Effector CD4-positive, alpha-beta T cell (primary cell): ENCODE results near the gene DDX10.

Source experiments
- DNase-seq: peaks from one replicate; pipeline ENCODE4 v3.0.0-alpha.2; 2020

The DDX10 gene

DNA sequence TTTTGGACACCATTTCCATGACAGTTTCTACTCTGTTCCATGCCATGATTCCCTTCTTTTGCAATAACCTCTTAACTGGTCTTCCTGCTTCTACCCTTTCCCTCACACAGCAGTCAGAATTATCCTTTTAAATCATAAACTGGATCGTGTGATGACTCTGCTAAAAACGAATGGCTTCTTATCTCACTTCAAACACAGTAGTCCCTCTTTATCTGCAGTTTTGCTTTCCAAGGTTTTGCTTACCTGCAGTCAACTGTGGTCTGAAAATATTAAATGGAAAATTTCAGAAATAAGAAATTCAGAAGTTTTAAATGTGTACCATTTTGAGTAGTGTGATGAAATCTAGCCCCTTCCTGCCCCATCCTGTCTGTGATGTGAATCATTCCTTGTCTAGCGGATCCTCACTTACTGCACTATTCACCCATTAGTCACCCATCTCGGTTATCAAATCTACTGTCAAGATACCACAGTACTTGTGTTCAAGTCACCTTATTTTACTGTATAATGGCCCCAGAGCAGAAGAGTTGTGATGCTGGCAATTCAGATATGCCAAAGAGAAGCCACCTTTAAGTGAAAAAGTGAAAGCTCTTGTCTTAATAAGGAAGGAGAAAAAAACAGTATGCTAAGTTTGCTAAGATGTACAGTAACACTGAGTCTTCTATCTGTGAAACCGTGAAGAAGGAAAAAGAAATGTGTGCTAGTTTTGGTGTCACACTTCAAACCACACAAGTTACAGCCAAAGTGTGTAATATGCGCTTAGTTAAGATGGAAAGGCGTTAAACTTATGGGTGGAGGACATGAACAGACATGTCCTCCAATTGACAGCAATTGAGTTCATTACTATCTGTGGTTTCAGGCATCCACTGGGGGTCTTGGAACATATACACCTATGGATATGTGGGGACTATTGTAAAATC lies 283.0 kb downstream of the DDX10 start:
- no peak for DNase-seq

DNA sequence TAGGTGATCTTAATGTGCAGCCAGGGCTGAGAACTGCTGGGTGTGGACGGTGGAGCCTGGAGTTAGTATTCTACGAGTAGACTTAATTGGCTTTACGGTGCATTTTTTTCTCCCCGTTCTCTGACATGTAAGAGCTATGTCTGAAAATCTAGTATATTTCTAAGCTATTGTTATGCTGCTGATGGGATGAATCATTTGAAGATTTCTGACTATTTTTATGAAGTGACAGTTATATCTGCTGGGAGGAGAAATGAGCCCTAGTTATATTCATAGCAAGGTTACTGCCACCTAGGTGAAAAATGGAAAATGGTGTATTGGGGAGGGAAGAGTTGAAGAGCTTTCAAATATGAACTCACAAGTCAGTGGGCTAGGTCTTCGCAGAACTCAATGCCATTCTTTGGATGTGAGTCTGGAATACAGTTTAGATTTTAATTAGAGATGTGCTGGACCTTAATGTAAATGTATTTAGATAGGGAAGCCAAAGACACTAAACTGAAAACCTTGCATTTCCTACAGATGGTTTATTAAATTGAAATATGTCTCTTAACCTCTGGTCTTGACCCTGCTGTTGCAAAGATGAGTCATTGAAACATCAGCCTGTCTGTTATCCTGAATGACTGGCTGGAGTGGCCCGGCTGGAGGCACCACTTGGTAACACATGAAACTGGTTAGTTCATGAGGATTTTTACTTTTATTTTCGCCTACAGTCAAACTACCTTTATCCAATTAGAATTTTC lies 293.7 kb downstream of the DDX10 start:
- DNase-seq = no peak

DNA sequence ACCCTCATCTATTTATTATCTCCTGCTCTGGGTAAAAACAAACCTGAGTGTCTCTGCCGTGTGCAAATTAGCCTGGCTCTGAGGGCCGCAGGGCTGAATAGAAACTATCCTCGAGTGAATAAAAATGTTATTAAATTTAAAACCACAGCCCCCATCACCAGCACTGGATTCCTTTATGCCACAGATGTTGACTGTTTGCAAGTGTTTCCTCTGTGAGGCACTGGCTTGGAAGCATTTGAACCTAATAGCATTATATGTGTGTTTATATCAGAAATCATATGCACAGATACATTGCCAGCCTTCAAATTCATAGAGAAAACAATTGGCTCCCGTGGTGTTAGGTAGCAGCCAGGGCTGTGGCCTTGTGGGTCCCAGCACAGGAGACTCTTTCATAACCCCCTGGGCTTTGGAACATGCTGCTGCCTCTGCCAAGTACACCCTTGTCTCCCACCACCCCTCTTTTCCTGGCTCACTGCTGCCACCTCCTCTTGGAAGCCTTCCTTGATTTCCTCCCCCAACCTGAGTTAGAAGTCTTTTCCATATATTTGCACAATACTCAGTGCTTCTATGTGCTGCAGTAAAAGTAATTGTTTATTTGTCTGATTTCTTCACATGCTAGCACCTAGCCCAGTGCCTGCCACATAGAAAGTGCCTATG lies 294.4 kb downstream of the DDX10 start:
- DNase-seq = no peak

DNA sequence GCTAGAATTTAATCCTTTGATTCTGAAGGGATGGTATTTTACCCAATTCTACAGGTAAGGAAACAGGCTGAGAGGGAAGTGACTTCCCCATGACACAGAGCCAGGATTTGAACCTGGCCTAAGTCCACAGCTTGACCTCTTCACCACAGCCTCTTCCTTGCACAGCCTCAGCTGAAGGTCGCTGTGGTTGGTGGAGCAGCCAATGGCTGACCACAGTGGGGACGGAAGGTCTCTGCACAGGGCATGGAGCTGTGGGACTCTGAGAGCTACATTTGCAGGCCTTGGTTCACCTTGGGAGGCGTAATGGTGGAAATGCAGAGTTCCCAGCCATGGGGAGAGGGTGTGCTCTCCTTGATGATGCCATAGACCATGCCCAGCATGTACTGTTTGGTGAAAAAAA lies 295.0 kb downstream of the DDX10 start:
- no peak for DNase-seq

DNA sequence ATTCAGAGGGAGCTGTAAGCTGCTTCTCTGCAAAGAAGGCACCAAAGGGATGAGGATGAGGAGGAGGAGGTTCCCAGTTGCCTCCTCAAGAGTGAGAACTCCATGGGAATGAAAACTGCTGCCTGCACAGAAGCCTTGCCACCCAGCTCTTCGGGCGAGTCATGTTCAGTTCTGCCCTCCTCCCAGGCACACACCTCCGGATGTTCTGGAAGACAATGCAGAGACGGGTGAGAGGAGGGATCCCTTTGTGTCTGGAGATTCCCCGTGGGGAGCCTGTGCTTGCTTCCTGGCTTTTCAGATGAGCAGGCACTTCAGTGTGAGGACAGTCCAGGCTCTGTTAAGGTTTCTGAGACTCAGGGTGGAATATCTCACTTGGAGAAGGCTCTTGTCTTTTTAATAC lies 295.6 kb downstream of the DDX10 start:
- no peak for DNase-seq

DNA sequence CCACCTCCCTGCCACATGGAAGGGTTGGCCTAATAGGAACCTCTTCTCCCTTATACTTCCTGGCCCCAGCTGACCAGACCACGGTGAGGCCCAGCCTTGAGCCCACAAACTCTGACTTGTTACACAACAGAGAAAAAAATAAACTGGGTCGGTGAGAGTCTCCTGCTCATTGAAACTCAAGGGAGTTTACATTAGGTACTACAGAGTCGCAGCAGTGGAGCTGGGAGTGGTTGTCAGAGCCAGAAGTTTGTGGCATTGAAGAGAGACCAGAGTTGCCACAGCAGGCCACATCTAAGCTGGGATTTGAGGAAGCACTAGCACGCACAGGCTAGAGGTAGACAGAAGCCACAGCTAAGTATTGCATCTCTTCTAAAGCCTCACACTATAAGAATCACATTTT lies 296.2 kb downstream of the DDX10 start:
- no peak for DNase-seq

DNA sequence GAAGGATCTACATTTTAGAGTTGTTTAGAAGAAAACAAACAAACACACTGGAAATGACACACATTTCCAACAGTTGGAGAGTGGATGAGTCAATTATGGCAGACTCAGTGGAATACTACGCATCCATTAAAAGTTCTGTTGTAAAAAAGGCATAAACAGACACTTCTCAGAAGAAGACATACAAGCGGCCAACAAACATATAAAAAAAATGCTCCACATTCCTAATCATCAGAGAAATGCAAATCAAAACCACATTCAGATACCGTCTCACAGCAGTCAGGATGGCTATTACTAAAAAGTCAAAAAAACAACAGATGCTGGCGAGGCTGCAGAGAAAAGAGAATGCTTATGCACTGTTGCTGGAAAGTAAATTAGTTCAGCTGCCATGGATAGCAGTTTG lies 298.2 kb downstream of the DDX10 start:
- no peak for DNase-seq

DNA sequence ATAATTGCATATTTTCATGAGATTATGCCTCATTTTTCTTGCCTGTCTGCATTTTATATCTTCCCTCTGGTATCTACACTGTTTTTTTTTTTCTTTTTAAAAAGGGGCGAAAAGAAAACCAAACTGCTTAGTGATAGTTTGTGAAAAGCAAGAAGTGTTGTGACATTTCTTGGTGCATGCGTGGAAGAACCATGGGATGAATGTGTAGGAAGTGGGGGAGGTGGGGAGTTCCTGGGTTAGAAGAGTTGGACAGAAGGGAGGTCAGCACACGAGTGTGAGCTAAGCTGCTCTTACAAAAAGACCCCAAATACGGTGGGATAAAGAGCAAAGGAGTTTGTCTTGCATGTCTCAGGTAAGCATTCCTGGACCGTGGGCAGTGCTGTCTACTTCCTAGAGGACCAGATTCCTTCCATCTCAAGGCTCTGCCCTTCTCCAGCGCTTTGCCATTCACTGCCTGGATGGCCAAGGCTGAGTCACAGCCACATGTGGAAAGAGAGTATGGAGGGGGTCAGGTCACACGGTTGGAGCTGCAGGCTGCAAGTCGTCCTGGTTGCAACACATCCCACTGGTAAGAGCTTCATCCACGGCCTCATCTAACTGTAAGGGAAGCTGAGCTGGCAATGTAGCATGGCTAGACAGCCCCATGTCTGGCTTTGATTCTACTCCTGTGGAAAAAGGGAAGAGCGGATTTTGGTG lies 300.6 kb downstream of the DDX10 start:
- DNase-seq = no peak

DNA sequence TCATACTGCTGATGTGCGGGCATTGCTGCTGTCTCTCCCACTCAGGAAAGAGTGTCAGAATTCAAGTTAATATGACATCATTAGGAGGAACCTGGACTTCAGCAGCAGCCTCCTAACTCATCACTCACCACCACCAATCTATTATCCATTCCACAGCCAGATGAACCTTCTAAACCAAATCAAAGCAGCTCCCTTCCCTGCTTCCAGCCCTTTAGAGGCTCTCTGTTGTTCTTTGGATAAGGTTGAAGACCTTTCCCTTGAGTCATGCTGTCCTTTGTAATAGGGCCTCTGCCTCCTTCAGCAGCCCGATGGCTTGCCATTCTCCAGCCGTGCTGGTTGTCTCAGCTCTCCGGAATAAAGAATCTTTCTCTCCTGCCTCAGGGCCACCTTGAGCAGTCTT lies 301.3 kb downstream of the DDX10 start:
- no peak for DNase-seq

DNA sequence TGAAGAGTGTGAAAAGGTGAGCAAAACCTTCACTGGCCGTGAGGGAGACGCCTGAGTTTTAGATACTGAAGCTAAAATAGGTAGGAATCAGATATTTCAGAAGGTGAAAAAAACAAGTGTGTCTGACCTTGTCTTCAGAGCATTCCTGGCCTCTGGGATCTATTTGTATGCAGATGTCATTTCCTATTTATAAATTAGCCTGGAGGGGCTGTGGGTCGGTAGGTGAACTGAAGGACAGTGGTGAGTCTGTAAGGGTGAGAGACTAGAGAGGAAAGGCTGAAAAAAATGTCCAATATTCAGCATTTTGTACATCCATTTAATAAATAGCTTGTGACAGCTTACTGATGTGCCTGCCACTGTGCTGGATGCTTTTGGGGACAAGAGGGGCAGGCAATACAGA lies 302.1 kb downstream of the DDX10 start:
- DNase-seq = no peak

DNA sequence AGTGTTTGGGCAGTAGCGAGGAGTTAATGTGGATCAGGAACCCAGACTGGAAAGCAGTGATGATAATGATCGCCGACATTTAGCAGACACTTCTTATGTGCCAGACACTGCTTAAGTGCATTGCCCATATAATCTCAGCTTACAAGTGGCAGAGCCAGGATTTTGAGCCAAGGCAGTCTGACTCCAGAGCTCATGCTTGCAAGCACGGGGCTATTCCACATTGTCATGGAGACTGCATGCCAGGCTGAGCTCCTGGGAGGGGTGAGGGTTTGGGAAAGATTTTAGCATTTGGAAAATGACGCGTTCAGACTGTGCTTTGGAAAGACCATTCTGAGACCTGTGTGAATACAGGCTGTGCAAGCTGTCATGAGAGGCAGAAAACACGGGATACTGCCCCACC lies 302.7 kb downstream of the DDX10 start:
- no peak for DNase-seq

DNA sequence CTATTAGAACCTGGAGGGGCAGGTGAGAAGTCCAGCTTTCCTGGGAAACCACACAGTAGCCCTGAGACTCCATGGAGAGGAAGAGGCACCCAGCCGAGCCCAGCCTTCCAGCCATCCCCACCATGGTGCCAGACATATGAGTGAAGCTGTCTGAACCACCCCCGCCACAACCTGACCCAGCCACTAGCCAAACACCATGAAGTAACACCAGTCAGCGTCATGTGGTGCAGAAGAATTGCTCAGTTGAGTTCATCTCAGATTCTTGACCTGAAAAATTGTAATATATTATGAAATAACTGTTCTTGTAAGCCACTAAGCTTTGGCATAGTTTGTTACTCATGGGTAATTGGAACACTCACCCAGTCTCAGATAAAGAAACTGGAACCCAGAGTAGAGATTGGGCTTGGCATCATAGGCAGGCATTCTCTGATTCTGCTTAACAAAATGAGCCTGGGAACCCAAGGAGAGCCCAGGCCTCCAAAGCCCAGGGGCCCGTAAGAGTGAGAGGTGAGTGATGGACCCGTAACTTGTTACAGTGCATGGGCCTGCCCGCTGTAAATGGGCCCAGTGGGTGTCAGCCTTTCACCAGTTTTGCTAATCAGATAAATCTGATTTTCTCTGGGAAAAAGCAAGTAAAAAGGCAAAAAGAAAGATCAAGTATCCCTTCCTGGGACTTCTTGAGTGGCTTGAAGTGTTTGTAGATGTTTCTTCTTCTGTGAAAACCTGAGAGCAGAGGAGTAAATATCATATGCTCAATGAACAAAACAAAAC lies 305.5 kb downstream of the DDX10 start:
- no peak for DNase-seq

DNA sequence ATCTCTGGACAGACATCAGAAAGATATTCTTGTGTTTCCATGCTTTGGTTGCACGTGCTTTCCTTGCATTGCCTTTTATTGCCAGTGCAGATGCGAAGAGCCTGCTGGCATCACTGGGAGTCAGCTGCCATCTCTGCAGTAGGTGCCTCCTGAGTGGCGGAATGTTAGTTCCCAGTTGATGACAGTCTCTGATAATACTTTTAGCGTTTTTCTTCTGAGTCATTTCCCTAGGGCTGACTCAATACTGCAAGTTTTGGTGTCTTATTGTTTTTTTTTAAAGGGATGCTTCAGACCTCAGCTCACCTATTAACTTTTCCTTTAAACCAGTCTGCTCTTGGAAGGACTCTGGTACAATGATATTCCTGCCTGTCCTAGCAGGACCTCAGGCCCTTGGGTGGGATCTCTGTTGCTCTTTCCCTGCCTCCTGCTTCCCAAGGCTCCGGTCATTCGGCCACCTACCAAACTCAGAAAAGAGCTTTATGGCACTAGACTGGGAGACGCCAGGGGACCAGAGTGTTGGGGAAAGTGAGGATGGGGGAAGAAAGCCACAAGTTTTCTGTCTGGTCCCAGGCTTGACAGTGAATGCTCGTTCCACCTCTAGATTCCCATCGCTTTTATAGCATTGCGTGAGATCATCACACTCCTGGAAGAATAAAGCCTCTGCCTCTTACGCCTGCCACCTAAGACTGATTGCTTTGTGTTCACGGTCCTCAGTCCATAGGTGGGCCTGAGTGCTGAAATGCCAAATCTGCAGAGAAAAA lies 308.7 kb downstream of the DDX10 start:
- DNase-seq = no peak

DNA sequence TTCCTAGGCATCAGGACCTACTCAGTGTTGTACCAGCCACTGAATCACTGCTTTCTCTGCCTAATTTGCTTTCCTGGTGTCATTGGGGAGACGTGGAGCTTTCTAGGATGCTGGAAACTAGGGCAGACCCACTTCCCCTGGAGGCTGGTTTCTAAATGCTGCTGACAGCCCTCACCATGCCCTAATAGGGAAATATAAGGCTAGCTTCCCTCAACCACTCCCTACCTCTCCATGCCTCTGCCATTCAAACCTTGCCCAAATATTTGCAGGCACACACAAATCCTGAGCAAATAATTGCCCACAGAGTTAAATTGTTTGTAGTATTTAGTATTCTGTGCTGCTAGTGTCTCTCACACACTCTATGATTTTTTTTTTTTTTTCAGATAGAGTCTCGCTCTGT lies 310.2 kb downstream of the DDX10 start:
- DNase-seq = no peak

DNA sequence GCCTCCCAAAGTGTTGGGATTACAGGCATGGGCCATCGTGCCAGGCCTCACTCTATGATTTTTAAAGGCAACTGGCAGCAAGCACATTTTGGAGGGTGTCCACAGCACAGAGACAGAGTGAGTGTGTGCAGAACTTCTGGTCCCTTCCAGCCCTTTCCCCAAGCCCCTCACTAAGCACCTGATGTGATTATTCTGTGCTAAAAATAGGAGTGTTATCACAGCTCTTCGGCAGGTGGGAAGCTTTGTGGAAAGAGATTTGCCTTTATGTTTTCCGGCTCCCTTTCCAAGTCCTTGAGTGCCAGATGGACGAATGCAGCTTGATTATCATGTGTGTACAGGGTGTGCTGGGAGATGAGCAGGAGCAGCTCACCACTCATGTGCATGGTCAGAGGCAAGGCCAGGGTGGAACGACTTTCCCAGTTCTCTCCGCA lies 310.8 kb downstream of the DDX10 start:
- no peak for DNase-seq

DNA sequence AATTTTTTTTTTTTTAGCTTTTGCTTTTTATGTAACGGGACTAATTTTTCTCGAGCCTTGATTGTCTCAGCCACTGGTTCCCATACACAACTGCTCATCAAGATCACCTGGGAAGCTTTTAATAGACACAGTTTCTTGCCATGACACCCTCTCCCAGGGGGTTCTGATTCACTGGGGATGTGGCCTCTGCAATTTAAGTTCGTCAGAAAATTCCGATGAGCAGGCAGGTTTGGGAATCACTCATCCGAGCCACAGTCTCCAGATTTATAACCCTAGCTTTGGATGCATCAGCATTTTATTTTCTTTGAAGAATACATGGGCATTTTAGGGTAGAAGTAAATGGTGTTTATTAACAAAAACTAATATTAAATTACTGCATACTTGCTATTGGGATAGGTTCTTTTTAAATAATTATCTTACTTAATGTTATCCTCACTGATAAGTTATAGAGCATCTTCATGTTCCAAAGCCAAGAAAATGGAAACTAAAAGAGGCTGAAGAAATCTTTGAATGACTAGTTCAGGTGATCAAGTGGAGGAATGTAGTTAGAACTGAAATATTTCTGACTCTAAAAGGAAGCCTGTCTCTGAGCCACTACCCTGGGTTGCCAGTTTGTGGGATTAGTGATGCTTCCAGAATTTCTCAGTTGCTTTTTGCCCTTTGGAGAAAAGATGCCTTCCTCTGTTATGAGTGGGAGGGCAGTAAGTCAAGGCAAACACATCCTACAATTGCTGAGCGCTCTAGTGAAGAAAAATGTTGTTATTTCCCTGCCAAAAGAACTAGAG lies 319.0 kb downstream of the DDX10 start:
- DNase-seq = no peak

DNA sequence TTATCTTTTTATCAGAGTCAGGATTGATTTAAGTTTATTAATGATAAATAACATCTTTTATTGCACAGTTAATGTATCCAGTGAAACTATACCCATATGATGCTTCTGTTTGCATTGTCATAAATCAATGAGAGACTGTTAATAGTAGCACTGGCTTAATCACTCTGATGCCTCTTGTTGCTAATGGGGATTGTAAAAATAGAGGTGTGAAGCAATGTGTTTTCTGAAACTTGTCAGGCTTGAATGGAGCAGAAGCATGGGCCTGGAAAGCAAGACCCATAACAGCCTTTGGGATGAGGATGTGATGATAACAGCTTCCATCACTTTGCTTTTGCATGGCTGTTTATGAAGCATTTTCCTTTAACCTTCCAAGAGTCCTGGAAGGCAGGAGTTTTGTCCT lies 319.7 kb downstream of the DDX10 start:
- no peak for DNase-seq

DNA sequence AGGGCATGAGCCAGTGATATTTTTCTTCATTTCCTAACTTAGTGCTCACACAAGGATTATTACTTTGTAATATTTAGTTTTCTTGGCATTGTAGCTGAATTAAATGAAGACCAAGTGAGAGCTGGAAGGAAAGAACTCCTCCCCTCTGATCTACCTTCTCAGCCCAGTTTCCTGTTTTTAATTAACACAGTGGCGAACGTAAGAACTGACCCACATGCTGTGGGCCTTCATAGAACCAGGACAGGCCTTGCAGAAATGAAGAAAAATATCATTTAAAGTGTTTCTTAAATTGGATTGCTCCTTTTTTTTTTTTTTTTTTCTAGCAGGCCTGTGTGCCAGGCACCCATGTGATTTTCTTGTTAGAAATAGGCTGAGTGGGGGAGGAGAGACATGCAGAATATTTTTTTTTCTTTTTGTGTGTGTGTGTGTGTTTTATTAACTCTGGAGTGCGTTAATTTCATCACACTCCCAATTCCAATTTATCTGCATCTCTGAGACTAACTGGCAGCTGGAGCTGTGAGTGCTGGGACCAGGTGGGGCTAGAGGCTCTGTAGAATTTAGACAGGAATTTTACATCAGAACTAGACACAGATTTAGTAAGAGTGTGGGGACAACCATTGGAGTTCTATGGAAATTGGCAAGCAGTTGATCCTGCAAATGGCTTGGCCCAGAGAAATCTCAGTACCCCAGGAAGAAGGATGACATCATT lies 320.5 kb downstream of the DDX10 start:
- DNase-seq = no peak

DNA sequence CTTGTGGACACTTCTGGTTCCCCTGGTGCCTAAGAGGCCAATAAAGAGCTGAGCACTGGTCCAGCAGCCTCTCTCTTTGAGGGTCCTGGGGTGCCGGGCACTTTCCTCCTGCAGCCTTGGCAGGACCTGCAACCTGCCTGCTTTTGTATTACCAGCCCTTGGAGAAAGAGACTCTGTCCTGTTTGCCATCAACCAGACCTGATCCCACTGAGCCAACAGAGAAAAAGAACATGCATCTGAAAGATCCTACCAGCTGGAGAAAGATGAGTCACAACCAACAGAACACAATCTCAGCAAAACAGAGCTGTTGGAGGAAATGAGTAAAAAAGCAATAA lies 321.0 kb downstream of the DDX10 start:
- no peak for DNase-seq
